HG03175 (cell line): ENCODE measurements around the gene MRGPRD.

Experiments used
- ATAC-seq: cut with Tn5 transposase; IDR thresholded peaks from one replicate; pipeline ENCODE4 v1.9.1; 2021; ENCODE audit warnings: mild to moderate bottlenecking, moderate library complexity; ENCODE audit not compliant: unreplicated experiment

MRGPRD gene

GRCh38 chr11:68950270-68950669, 30.5 kb downstream of the MRGPRD start:
- ATAC-seq: no peak

GRCh38 chr11:68948935-68949334, 31.9 kb downstream of the MRGPRD start:
- ATAC-seq: no peak

GRCh38 chr11:68948496-68948895, 32.3 kb downstream of the MRGPRD start:
- no peak for ATAC-seq

- no peak for ATAC-seq
Measured at GRCh38 chr11:68947151-68947550, 33.6 kb downstream of the MRGPRD start.

GRCh38 chr11:68946416-68947090, 34.2 kb downstream of the MRGPRD start:
- ATAC-seq: no peak

GRCh38 chr11:68942751-68943271, 38.0 kb downstream of the MRGPRD start:
- ATAC-seq: no peak

GRCh38 chr11:68942095-68942620, 38.6 kb downstream of the MRGPRD start:
- ATAC-seq: no peak

GRCh38 chr11:68941324-68942094, 39.3 kb downstream of the MRGPRD start:
- ATAC-seq: no peak

GRCh38 chr11:68940651-68941323, 40.0 kb downstream of the MRGPRD start:
- no peak for ATAC-seq

GRCh38 chr11:68939583-68940555, 40.9 kb downstream of the MRGPRD start:
- no peak for ATAC-seq

GRCh38 chr11:68938816-68939582, 41.8 kb downstream of the MRGPRD start:
- no peak for ATAC-seq

- ATAC-seq: no peak
Measured at GRCh38 chr11:68938088-68938487, 42.7 kb downstream of the MRGPRD start.

GRCh38 chr11:68936676-68937620, 43.8 kb downstream of the MRGPRD start:
- no peak for ATAC-seq

GRCh38 chr11:68936358-68936636, 44.5 kb downstream of the MRGPRD start:
- ATAC-seq: no peak

- ATAC-seq: no peak
Measured at GRCh38 chr11:68935516-68936357, 45.0 kb downstream of the MRGPRD start.

- ATAC-seq: no peak
Measured at GRCh38 chr11:68935066-68935465, 45.7 kb downstream of the MRGPRD start.

GRCh38 chr11:68934666-68935065, 46.1 kb downstream of the MRGPRD start:
- ATAC-seq: no peak

- ATAC-seq: no peak
Measured at GRCh38 chr11:68934321-68934645, 46.5 kb downstream of the MRGPRD start.
